ENCODE results near the gene OR52E6.

Gene OR52E6
- long read RNA-seq, donor 1 = 0 reads
- long read RNA-seq, donor 2 = 0 reads
- long read RNA-seq, donor 3 = 0 reads
- long read RNA-seq, donor 4 = 0 reads
- long read RNA-seq, donor 5 = 0 reads
- long read RNA-seq, donor 6 = 0 reads
- long read RNA-seq, donor 7 = 0 reads
- long read RNA-seq, donor 8 = 0 reads

DNA sequence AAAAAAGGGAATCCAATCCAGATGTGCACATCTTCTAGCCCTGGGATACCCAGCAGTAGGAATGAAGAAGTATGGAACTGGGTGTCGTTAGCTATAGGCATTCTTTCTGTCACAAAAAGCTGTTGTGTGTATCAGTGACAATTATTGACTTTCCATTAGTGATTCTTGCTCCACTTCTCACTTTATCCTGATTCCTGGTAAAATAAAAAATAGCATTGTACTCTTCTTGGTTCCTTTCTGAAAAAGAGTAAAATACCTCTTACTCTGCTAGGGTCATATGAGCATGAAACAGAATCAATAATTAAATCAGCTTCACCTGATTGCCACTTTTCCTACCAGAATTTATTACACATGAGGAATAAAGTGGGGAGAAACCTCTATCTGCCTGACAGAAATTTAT lies at the start of gene OR52E6:
OR52E6 (minus strand) TSS at position 101 of the 400 bp plus-strand sequence; CDS start at position 101, 0 bp downstream.
- no peak for DNase-seq

DNA sequence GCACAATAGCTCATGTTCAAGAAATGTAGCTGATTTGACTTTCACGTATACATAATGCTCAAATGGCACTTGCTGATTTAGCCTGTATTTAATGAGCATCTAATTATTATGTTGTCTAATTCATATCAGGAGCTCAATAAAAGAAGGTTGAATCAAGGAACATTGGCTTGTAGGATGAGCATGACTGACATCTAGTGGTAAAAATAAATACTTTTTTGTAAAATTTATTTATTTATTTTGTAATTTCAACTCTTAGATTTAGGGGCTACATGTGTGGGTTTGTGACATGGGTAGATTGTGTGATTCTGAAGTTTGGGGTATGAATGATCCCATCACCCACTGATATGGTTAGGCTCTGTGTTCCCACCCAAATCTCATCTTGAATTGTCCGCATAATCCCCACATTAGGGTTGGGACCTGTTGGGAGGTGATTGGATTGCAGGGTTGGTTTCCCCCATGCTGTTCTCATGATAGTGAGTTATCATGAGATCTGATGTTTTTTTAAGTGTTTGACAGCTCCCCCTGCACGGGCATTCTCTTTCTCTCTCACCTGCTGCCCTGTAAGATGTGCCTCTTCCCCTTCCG lies 49.6 kb upstream of the OR52E6 start:
- no peak for DNase-seq

DNA sequence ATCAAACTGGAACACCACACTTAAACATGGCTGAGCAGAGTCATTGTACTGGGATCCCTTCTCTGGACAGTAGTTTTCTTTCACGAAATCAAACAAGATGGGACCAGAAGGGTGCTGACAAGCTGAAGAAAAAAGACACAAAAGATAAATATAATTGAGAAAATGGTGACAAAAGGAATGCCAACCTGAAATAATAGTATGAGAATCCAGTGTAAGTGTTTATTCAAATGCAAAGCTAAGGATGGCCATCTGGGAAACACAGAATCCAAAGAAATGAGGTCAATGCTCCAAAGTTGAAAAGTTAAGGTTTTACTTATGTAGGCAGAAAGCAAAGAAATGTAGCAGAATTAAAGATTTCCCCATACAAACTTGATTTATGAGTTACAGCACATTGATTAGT lies 46.0 kb upstream of the OR52E6 start:
- no peak for DNase-seq

DNA sequence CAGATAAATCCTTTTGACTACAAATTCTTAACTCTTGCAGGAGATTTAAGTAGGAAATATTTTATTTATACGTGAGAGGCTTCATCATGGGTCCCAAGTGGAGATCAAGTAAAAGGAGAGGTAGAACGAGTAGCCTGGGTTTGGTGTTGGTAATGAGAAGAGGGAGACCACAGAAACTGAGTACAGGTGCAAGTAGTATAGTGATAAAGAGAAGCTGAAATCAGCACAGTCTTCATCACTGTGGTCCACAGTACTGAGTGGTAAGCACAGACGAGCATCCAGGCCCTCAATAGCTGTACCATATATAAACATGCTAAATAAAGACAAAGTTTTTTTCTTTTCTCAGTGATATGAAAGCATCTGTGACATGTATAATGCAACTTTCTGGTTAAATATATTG lies 45.5 kb upstream of the OR52E6 start:
- DNase-seq = no peak

DNA sequence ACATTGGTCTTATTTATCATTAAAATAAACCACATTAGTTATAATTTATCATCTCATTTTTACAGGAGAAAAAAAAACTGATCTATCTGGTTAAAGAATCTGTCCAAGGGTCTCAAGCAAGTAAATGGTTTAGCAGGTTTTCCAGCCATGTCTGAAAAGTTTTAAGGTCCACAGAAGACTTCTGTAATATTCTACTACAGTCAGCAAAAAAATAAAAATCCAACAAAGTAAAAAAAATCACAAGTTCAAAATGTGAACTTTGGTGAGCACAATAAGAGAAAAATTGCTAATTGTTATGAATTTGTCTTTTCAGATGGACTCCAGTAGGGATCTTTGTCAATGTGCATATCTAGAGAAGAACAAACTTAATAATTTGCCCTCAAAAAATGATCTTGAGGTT lies 40.1 kb upstream of the OR52E6 start:
- DNase-seq = no peak

DNA sequence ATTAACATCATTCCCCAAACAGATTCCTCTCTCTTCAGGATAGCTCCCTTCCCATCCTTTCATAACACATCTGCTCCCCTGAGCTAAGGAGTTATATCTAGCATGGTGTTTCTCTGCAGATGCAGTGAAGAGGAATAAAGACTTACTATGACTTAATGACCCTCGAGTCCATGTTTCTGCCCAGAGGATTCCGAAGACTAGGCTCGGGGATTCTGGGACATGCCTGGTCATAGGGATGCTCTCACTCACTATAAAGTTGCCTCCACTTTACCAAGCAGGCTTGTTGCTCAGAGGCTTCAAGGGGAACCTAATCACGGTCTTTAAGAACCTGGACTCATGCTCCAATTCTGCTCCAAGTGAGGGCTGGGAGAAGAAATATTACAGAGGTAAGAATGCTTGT lies 38.6 kb upstream of the OR52E6 start, which contains the start of gene OR52E4:
OR52E4 (plus strand) TSS at position 301 of the 400 bp plus-strand sequence. CDS start 3,664 bp downstream, outside the sequence.
- DNase-seq = no peak

DNA sequence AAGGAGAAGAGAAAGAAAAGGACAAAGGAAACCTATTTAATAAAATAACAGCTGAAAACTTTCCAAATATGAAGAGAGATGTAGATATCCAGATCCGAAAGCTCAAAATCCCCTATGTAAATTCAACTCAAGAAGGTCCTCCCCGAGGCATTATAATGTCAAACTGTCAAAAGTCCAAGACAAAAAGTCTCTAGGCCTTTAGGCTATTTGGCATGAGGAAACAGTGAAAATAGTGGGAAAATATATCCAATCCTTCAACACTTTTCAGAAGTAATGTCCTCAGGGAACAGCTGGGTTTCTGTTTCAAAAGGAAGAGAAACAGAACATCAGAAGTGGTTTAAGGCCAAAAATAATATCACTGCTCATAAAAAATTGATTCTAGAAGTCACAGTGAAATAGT lies 36.9 kb upstream of the OR52E6 start:
- no peak for DNase-seq

DNA sequence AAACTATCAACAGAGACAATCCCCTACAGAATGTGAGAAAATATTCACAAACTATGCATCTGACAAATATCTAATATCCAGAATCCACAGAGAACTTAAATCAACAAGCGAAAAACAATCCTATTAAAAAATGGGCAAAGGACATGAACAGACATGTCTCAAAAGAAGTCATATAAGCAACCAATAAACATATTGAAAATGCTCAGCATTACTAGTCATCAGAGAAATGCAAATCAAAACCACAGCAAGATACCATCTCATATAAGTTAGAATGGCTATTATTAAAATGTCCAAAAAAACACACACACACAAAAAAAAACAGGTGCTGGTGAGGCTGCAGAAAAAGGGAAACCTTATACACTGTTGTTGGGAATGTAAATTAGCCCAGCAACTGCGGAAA lies 24.1 kb upstream of the OR52E6 start:
- no peak for DNase-seq

DNA sequence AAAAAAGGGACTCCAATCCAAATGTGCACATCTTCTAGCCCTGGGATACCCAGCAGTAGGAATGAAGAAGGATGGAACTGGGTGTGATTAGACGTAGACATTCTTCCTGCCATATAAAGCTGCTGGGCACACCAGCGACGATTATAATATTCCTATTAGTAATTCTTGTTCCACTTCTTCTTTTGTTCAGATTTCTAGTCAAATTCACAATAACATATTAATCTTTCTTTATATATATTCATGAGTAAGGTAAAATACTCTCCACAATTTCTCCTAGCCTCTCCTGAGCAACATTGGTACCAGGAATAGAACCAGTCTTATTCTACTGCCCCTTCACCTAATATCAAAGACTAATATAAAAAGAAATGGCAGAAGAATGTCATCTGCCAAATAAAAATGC lies 15.9 kb upstream of the OR52E6 start, which contains the start of gene OR52E8:
OR52E8 (minus strand) TSS at position 101 of the 400 bp plus-strand sequence; CDS start at position 101, 0 bp downstream.
- DNase-seq = no peak

DNA sequence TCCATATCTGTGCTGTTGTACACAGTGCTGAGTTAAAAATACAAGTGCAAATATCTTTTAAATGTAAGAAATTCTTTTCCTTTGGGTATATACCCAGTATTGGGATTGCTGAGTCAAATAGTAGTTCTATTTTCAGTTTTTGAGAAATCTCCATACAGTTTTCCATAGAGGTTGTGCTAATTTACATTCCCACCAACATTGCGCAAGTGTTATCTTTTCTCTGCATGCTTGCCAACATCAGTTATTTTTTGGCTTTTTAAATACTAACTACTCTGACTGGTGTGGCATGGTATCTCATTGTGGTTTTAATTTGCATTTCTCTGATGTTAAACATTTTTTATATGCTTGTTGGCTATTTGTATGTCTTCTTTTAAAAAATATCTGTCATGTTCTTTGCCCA lies 9.3 kb upstream of the OR52E6 start:
- no peak for DNase-seq

DNA sequence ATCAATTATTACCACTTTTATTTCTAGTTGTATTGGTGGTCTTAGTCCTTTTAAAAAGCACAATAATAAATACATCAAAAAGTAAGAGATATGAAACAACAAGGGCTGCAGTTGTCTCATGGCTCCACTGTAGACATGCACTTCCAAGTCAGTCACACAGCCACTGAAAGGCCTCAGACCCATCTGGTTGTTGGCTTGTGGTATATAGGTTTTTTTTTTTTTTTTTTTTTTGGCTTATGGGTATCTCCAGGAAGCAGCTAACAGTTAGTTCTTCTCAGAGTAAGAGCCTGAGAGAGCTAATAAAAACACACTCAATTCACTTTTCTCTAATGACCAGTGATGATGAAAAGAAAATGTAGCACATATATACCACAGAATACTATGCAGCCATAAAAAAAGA lies 6.0 kb upstream of the OR52E6 start:
- DNase-seq = no peak

DNA sequence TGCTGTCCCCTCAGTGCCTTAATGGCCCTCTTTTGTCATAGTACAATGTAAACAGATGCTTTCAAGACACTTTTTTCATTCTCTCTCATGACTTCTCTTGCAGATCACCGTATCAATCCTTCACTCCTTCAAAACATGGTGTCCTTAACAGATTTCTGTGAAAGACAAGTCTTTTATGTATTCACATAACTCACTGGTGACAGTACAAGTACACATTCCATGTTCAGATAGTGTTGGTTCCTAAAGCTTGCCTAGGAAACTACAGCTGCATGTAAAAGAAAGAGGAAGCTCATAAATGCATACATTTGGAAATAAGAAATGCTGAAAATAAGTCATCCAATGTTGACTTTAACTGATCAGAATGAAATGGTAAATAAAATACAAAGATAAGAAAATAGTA lies 5.0 kb upstream of the OR52E6 start:
- no peak for DNase-seq

DNA sequence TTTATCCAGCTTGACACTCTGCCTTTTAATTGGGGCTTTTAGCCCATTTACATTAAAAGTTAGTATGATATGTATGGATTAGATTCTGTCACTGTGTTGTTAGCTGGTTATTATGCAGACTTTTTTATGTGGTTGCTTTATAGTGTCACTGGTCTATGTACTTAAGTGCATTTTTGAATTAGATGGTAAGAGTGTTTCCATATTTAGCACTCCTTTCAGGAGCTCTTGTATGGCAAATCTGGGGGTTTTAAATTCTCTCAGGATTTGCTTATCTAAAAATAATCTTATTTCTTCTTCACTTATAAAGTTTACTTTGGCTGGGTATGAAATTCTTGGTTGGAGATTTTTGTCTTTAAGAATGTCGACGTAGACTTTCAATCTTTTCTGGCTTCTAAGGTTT lies 4.0 kb downstream of the OR52E6 start:
- DNase-seq = no peak

DNA sequence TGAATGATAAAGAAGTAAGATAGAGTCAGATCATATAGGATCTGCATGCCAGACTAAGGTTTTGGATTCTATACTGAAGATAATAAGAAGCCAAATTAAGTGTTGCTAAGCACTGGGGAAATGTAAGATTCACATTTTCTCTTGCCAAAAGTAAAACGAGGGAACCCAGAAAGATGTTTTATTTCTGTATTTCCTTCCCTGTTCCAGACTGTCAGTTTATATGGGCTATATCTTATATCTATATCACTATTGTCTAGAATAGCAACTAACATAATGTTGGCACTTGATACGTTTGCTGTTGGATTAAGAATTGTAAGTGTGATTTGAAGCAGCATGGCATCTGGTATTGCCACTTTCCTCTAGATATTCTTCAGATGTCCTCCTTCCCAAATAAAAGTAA lies 8.3 kb downstream of the OR52E6 start:
- no peak for DNase-seq

DNA sequence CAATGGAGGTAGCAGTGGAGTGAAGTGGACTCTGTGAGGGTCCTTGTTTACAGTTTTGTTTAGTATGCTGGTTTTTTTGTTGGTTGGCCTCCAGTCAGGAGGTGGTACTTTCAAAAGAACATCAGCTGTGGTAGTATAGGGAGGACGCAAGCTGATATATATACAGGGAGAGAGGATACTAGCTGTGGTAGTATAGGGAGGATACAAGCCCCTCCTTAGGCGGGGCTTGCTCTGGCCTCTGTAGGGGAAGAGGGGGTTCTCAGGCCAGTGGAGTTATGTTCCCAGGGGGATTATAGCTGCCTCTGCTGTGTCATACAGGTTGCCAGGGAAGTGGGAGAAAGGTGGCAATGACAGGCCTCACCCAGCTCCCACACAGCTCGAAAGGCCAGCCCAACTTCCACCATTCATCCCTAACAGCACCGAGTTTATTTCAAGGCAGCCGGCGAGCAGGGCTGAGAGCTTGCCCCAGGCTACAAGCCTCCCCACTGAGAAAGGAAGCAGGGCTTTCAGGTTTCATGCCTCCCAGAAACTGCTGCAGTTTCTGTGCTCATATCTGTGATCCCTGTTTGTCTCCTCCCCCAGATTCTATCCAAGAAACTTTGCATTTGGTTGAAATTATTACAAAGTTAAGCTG lies 10.4 kb downstream of the OR52E6 start:
- DNase-seq = no peak

DNA sequence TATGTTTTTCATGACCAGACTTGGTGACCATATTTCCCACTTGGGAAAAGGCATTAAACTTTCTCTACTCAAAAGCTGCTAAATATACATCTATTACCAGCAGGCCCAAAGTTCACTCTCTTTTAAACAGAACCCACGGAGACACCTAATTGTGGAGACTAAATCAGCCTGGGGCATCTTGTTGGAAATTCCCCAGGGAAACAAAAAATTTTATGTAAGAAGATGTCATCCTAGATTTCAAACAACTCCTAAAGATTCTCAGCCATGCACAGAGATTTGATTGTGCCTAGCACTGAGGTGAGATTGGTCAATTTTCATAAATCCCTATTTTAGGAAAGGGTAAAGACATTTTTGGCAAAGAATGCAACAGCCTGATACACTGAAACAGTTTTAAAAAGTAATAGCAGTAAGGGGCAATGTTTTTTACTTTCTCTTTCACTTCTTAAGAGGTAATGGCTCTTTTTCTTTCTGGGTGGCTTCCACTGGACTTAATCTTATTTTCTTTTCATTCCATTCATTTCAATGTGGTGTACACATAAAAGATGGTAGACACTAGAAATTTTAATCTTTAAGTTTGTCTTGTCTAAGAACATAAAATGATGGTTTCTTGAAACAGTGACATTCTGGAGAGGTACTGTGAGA lies 23.3 kb downstream of the OR52E6 start:
- DNase-seq = no peak

DNA sequence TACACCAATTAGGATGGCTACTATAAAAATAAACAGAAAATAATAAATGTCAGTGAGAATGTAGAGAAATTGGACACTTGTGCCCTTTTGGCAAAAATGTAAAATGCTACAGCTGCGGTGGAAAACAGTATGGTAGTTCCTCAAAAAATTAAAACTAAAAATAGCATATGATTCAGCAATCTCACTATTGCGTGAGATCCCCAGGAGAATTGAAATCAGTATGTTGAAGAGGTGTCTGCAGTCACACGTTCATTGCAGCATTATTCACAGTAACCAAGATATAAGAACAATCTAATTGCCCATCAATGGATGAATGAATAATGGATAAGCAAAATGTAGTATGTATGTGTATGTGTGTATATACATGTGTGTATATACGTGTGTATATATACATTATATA lies 26.2 kb downstream of the OR52E6 start:
- no peak for DNase-seq

DNA sequence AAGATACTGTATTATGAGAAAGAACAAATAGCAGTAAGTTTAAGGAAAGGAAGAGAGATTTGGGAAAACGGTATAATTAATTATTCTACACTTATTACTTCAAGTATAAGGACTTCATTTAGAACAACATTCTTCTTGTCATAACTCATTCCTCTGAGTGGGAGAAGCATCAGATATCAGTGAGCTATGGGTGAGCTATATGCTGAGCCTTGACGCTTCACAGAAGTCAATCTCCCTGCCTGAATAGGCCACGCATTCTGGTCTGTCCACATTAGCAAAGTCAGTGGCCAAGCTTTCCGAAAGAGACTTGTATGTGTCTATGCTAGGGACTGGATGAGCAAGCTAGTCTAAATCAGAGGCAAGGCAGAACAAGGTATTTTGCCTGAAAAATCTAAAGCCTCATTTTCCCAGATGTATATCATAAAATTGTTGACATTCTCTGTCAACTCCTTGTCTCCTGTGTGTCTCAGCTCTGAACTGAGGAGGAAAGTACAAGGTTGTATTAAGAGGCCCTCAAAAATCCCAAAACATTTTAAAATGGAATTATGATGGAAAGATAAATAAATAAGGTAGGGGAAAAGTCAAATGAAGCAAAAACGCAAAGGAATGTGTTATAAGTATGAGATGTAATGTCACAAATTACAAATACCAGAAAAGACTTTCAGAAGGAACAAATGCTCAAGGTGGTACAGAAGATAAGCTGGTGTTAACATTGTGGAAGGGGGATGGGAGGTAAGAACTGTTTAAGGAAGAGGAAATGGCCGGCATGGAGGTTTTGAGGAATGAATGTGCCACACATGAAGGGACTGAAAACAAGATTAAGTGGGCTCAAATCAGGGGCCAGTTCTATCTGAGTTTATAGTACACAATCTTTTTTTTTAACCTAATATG lies 31.5 kb downstream of the OR52E6 start:
- DNase-seq = no peak

DNA sequence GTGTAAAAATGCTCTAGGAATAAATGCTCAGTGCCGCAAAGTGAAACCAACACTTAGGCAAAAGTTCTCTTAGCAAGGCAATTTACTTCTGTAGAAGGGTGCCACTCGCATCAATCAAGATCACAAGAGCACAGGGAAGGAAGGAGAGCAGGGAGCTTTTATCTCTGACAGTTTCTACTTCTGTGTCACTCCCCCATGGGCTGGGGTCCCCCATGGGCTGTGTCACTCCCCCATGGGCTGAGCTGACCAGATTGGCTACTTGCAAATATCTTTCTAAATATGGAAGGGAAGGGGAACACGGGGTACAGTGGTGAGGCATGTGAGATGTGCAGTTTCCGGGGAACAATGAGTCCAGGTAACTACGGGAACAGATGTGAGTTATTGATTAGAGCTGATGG lies 32.6 kb downstream of the OR52E6 start:
- DNase-seq = no peak

DNA sequence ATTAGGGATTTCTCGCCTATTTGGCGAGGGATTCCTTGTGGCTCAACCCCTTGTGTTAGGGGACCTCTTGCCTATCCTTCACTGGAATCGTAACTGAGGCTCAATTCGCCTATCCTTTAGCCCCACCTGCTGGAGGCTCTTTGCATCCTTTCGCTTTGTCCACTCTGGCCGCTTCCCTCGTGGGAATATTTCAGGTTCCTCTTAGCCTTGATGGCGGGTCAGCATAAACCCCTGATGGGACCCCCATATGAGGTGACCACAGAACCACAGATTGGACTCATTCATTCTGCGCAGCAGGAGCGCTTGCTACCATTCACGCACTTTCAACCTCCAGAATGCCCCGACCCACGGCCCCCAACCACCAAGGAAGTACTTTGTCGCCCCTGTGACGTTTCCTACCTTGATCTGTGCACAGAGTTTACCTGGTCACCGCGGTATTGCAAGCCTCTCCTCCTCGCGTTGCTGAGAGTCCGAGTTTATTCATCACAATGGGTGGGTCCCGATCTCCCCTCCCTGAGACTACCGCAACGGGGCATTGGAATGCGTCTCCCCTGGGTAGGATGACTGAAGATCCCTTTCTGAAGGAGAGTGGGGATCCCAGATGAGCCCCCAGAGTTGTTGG lies 33.1 kb downstream of the OR52E6 start, which contains the start of gene OR52N2:
OR52N2 (plus strand) TSS at position 425 of the 622 bp plus-strand sequence. CDS start 11,412 bp downstream, outside the sequence.
- DNase-seq = peak; percentile 46

DNA sequence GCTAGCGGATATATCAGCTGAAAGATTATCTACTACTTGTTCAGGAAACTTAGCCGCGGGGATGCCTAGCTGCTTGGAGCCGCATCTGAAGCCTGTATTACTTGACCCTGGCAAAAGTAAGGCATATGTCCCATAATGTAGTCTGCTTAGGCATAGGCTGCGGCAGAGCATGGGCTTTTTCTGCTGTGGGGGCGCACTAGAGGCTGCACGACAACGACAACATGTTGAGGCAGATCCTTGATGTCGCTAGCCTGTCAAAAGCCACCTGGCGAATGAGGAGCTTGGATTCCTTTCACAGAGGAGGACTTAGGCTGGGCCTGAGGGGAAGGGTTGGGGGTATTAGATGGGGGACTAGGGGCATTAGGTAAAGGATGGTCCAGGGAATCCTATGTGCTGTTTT lies 34.1 kb downstream of the OR52E6 start:
- DNase-seq = no peak

DNA sequence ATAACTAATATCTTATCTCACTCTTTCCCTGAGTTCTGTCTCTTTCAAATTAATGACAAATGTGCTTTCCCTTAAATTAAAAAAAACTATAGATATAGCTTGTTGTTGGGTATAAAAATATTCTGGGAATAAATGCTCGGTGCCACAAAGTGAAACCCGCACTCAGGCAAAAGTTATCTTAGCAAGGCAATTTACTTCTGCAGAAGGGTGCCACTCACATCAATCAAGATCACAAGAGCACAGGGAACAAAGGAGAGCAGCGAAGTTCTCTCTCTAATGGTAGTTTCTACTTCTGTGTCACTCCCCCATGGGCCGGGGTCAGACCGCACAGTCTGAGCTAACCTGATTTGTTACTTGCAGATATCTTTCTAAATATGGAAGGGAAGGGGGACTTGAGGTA lies 37.7 kb downstream of the OR52E6 start:
- DNase-seq = no peak

Data from right kidney (tissue), 9 donors.